K562 (cell line): ENCODE results near the gene MICAL2. TPM values are rescaled to one million over a fixed set of nuclear protein-coding genes. Genes with fewer than 3 reads are reported as not detected.

Experiments used
- RBM34 ChIP-seq: fragments of 200-400 bp; formaldehyde crosslinking; IDR thresholded peaks from 2 replicates; pipeline ENCODE4 v1.6.1; 2018; ENCODE audit warnings: low read length, borderline replicate concordance; ENCODE audit not compliant: insufficient read depth
- SLC30A9 ChIP-seq: fragments of 250-450 bp; sonication (Bioruptor Pico); IDR thresholded peaks from 2 replicates; pipeline ENCODE4 v1.8.0; 2022; ENCODE audit warnings: mild to moderate bottlenecking, moderate library complexity
- YY1 ChIP-seq, 3 experiments: IDR thresholded peaks; 2 replicates each; pipeline ENCODE4 v1.6.1; 2011; ENCODE audit warnings: low read length in 2 of 3, mild to moderate bottlenecking in 2 of 3, moderate library complexity in 2 of 3, borderline replicate concordance in 1 of 3, control low read depth in 1 of 3, low read depth in 1 of 3; ENCODE audit not compliant: insufficient read depth in 3 of 3, insufficient replicate concordance in 2 of 3, control insufficient read depth in 1 of 3, insufficient read length in 1 of 3; ENCODE audit errors: extremely low read depth in 1 of 3
- ZHX1 ChIP-seq: fragments of 150-350 bp; conservative IDR thresholded peaks from 2 replicates; pipeline ENCODE4 v1.6.1; 2014; ENCODE audit warnings: low read length
- ZNF592 ChIP-seq: fragments of 450-650 bp; IDR thresholded peaks from 2 replicates; pipeline ENCODE4 v1.6.1; 2017; ENCODE audit warnings: antibody characterized with exemption, mild to moderate bottlenecking
- polyA plus RNA-seq, 8 experiments: library from polyadenylated mRNA; depleted of rRNA in 4 of 8; stranded (reverse) in 5 of 8; unstranded in 3 of 8; fragments of >200 nt; fragmentation: Nextera tagmentation in 2 of 8; fragmentation: Illumina TruSeq in 1 of 8; extraction: Ambion mirVana in 2 of 8; extraction: Trizol in 1 of 8; gene quantifications; 2 replicates each; pipeline versions ENCODE4 v1.2.1 to v1.2.3, GENCODE V29; 2011 to 2014; ENCODE audit warnings: inconsistent platforms in 1 of 8, missing spikeins in 1 of 8
- total RNA-seq, 7 experiments: library from RNA; depleted of rRNA in 6 of 7; stranded (reverse); fragments of >200 nt in 6 of 7; fragmentation: Illumina TruSeq in 2 of 7; extraction: Trizol in 2 of 7; gene quantifications; 2 replicates each; pipeline versions ENCODE4 v1.2.1 to v1.2.3, GENCODE V29; 2011 to 2021; ENCODE audit warnings: low replicate concordance in 1 of 7
- TF ChIP-seq, protein P1 (sequence below), 2 experiments: fragments of 450-650 bp in 1 of 2; sonication (generic) in 1 of 2; formaldehyde crosslinking in 1 of 2; IDR thresholded peaks; 2 replicates each; pipeline versions ENCODE4 v1.7.1 to v1.9.0; 2016 to 2022; ENCODE audit warnings: inconsistent platforms in 1 of 2, mild to moderate bottlenecking in 1 of 2, missing genetic modification reagents in 1 of 2

MICAL2 gene
- total and polyA plus RNA-seq, 9 of the 15 experiments (the other 6 are each of a cell fraction or from before 2014, with no cell fraction given), result 4.7 to 64.2 (median 33.6) TPM

DNA sequence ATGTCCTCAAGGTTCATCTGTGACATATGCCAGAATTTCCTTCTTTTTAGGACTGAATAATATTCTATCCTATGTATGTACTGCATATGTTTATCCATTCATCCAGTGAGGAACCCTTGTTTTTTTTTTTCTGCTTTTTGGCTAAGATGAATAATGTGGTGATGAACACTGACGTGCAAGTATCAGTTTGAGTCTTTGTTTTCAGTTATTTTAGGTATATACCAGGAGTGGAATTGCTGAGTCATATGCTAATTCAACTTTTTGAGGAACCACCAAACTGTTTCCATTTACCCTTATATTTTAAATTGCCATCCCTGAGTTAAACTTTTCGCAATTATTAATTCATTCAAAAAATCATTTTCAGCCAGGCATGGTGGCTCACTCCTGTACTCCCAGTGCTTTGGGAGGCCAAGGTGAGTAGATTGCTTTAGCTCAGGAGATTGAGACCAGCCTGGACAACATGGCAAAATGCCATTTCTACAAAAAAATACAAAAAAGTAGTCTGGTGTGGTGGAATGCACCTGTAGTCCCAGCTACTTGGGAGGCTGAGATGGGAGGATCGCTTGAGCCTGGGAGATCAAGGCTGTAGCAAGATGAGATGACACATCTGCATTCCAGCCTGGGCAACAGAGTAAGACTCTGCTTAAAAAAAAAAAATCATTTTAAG is 64.2 kb downstream of the MICAL2 start (continued):
- peak; percentile 84 for TF ChIP-seq ZNF592
- TF ChIP-seq, protein P1, sequence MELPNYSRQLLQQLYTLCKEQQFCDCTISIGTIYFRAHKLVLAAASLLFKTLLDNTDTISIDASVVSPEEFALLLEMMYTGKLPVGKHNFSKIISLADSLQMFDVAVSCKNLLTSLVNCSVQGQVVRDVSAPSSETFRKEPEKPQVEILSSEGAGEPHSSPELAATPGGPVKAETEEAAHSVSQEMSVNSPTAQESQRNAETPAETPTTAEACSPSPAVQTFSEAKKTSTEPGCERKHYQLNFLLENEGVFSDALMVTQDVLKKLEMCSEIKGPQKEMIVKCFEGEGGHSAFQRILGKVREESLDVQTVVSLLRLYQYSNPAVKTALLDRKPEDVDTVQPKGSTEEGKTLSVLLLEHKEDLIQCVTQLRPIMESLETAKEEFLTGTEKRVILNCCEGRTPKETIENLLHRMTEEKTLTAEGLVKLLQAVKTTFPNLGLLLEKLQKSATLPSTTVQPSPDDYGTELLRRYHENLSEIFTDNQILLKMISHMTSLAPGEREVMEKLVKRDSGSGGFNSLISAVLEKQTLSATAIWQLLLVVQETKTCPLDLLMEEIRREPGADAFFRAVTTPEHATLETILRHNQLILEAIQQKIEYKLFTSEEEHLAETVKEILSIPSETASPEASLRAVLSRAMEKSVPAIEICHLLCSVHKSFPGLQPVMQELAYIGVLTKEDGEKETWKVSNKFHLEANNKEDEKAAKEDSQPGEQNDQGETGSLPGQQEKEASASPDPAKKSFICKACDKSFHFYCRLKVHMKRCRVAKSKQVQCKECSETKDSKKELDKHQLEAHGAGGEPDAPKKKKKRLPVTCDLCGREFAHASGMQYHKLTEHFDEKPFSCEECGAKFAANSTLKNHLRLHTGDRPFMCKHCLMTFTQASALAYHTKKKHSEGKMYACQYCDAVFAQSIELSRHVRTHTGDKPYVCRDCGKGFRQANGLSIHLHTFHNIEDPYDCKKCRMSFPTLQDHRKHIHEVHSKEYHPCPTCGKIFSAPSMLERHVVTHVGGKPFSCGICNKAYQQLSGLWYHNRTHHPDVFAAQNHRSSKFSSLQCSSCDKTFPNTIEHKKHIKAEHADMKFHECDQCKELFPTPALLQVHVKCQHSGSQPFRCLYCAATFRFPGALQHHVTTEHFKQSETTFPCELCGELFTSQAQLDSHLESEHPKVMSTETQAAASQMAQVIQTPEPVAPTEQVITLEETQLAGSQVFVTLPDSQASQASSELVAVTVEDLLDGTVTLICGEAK (IDR thresholded peaks at IDR 0.05), result no peak
- TF ChIP-seq, protein P1 (CRISPR knock-in tag; IDR thresholded peaks at IDR 0.05), result no peak
- no peak for TF ChIP-seq YY1 (IDR thresholded peaks at IDR 0.05; ENCODE audit: borderline replicate concordance in 1 of 3, control insufficient read depth in 1 of 3, extremely low read depth in 1 of 3, insufficient read depth in 3 of 3, insufficient read length in 1 of 3, insufficient replicate concordance in 2 of 3, low read depth in 1 of 3, low read length in 2 of 3)
- TF ChIP-seq SLC30A9 (CRISPR knock-in tag), result no peak
- TF ChIP-seq RBM34, result no peak
- TF ChIP-seq ZHX1, result no peak
